Activated CD4-positive, alpha-beta T cell treated with anti-CD3 and anti-CD28 coated beads, Interleukin-10, Interleukin-2, amounts not matched to agents 100 ng/mL and 50 ng/mL, durations not matched to agents 16 hours and 8 hours (primary cell): ENCODE data around the gene CDC42EP3.

Experiments used
- DNase-seq: peaks from one replicate; pipeline ENCODE4 v3.0.0-alpha.2; 2020

Gene CDC42EP3, protein sequence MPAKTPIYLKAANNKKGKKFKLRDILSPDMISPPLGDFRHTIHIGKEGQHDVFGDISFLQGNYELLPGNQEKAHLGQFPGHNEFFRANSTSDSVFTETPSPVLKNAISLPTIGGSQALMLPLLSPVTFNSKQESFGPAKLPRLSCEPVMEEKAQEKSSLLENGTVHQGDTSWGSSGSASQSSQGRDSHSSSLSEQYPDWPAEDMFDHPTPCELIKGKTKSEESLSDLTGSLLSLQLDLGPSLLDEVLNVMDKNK

GRCh38 chr2:37671009-37671815, at the start of gene CDC42EP3:
Gene CDC42EP3 (minus strand): TSS chr2:37671642. CDS start chr2:37646587, 25,055 bp downstream.
- peak; percentile 79 for DNase-seq

DNA sequence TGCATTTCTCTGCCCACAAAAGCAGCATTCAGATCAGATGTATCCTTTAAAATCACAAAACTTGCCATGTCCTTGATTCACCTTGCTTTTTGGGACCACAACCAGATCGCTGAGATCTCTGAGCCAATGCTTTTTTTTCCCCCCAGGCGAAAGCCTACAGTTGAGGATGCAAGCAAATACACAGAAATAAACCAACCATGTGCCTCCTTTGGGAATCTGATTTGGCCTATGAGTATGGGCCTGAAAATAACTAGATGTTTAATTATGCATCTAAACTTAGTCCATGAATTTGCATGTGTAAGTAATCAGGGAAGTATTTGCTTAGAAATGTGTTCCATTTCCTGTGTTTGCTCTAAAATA, 49.7 kb upstream of the CDC42EP3 start:
- DNase-seq, result no peak

- no peak for DNase-seq
Measured at GRCh38 chr2:37720533-37721200, 49.2 kb upstream of the CDC42EP3 start.

GRCh38 chr2:37718515-37719161, 47.2 kb upstream of the CDC42EP3 start:
- DNase-seq, result no peak

DNA sequence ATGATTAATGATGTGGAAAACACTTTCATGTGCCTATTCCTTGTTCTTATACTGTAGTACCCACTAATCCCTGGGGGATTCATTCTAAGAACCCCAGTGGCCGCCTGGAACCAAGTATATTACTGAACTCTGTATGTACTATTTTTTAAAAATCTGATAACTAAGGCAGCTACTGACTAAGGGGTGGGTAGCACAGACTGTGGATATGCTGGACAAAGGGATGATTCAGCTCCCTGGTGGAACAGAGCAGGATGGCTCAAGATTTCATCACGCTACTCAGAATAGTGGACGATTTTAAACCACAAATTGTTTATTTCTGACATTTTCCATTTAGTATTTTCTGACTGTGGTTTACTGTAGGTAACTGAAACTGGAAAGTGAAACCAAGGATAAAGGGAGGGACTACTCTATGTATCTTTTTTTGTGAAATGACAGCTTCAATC, 41.8 kb upstream of the CDC42EP3 start:
- peak; percentile 45 for DNase-seq

DNA sequence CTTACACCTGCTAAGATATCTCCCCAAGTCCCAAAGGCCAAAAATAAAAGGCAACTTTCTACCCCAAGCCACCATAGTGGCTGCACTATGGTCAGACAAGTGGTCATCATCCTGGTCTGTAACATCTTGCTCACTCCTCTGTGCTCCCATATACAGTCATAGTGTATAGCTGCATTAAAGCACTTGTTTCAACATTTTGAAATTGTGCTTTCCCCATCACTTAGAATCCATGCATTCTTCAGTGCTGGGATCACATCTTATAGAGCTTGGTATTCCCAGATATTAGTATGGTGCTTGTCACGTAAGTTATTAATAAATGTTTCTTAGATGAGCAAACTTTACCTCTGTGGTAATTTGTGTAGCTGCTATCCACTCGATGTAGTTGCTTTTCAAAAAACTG, 40.4 kb upstream of the CDC42EP3 start:
- no peak for DNase-seq

- peak; percentile 57 for DNase-seq
Measured at GRCh38 chr2:37711308-37711731, 39.9 kb upstream of the CDC42EP3 start.

DNA sequence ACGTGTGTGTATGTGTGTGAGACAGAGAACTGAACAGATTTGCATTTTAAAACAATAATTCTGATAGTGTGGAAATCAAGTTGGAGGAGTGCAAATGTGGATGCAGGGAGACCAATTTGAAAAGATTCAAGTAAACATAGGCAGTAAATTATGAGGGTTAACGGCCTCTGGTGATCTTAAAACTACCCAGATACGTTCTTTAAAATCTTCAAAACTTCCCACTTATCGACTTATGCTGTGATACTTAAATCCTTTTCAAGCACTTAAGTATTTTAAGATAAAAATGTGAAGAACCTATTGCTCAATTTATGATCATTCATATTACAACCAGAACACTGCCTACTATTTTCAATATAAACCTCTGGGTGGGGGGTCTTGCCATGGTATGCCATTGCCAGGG, 37.7 kb upstream of the CDC42EP3 start:
- no peak for DNase-seq

- DNase-seq, result no peak
Measured at GRCh38 chr2:37708146-37708545, 36.7 kb upstream of the CDC42EP3 start.

- DNase-seq, result no peak
Measured at GRCh38 chr2:37707393-37707792, 36.0 kb upstream of the CDC42EP3 start.

DNA sequence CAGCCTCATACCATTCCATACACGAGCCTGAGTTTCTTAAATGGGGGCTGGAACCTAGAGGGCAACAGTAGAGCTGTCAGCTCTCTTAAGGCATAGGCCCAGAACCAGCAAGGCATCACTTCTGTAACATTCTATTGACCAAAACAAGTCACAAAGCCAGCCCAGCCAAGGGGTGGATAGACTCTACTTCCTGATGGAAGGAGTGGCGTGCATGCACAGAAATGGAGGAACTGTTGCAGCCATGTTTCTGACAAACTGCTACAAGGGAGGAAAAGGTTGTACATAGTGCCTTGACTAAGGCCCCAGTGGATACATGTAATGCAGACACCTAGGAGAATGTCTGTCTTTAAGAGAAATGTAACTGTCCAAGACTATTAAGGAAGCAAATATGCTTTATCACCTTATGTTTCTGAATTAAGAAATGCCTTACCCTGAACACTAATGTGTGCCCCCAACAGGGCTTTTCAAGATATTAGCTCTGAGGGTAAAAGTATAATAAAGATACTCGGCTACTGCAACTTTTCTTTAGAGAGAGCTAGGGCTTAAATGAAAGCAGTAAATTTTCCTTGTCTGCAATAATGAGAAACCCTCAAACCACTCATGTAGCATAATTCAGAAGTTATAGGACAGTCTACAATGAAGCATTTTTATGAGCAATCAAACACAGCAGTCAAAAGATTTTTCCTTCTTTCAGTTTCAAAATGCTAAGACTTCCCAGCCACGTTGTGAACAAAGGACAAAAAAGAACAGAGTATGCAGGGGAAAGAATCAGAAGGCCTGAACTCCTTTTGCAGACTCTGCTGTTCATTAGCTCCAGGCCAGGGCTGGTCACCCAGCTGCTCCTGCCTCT, 35.1 kb upstream of the CDC42EP3 start:
- peak; percentile 4 for DNase-seq

- DNase-seq, result no peak
Measured at GRCh38 chr2:37705191-37705590, 33.7 kb upstream of the CDC42EP3 start.

- no peak for DNase-seq
Measured at GRCh38 chr2:37698931-37699481, 27.6 kb upstream of the CDC42EP3 start.

- DNase-seq, result no peak
Measured at GRCh38 chr2:37695336-37695735, 23.9 kb upstream of the CDC42EP3 start.

- DNase-seq, result no peak
Measured at GRCh38 chr2:37692711-37693110, 21.3 kb upstream of the CDC42EP3 start.

- DNase-seq, result no peak
Measured at GRCh38 chr2:37689751-37690150, 18.3 kb upstream of the CDC42EP3 start.

GRCh38 chr2:37688771-37689468, 17.5 kb upstream of the CDC42EP3 start:
- no peak for DNase-seq

DNA sequence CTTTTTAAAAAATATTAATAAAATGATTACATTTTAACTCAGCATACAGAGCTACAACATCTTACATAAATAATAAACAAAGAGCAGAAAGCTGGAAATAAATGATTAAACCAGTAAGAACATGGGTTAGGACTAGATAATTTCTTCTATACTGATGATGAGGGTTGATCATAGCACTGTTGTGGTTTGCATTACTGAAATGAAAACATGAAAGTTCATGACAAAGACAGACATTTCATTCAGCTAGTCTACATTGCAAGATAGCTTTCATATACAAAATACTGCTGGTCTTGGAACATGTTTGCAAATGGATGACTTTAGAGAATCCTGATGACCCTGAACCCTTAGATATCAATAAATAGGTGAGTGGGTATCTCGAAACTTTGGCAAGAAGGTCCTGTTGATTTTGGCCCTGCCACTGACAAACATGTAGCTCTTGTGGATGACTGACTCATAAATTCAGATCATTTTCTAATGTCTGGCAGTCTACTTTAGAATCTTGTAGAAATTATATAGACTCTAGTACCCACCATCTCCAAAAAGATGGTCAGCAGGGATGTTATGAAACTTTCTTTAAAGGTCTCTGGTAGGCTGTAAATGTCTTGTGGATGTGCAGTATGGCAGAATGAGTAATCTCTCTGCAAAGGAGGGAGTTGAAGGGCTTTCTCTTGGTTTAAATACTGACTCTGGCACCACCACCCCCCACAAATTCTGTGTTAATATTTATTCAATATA, 15.5 kb upstream of the CDC42EP3 start:
- DNase-seq, result peak; percentile 32

DNA sequence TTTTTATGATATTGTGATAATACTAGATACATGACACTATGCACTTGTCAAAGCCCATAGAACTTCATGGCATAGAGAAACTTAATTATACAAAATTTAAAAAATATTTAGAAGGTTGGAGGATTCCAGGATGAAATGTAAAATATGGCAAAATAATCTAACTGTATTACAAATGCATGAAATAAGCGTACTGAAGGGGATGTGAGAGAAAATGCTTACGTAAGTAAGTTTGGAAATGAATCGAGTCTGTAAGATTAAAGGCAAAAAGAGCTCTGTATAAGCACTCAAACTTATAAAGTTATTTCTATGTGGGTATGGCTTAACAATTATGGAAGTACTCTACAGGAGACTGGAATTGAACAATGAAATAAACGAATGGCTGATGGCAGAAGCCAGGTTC, 13.4 kb upstream of the CDC42EP3 start:
- DNase-seq, result no peak

GRCh38 chr2:37683921-37684780, 12.7 kb upstream of the CDC42EP3 start:
- peak; percentile 69 for DNase-seq
